HepG2 (cell line): ENCODE results near the gene ODC1. TPM values are rescaled to one million over a fixed set of nuclear protein-coding genes. Genes with fewer than 3 reads are reported as not detected.
A peak's percentile ranks its signal among the peaks of the same experiment; 100 is the strongest.

Experiments
- ATAC-seq: fragments of 200-7000 bp; cut with Tn5 transposase; 3 replicates; pipeline ENCODE4 v1.9.1; 2020; ENCODE audit warnings: mild to moderate bottlenecking, moderate library complexity
- BruUV-seq: library from RNA; stranded (reverse); fragments of 400-500 nt; replicated peaks from 2 replicates; lab custom pipeline; 2021; lab: Mats Ljungman, UMichigan
- CTCF ChIA-PET: fragments of 300-600 bp; formaldehyde crosslinking; extraction: SDS; loops from one replicate; lab custom pipeline; 2021; ENCODE audit warnings: low total read pairs, inconsistent platforms, low intra/inter-chr PET ratio; lab: Yijun Ruan, JAX
- POLR2A ChIA-PET: fragments of 350-600 bp; sonication (Branson Sonifier 250); formaldehyde crosslinking; loops from one replicate; lab custom pipeline; 2020; ENCODE audit warnings: antibody characterized with exemption, inconsistent platforms; lab: Yijun Ruan, JAX
- DNase-seq: peaks from one replicate; pipeline ENCODE4 v3.0.0-alpha.2; 2015; ENCODE audit warnings: low spot score
- FAIRE-seq: peaks from 3 replicates; lab custom pipeline; 2011; peaks lifted over from hg19 to GRCh38; lab: Jason Lieb, UNC
- H2AFZ ChIP-seq: one replicate; pipeline ENCODE4 v1.6.1; 2011; ENCODE audit warnings: low read length, inconsistent platforms
- H3K27ac ChIP-seq: fragments of 300-600 bp; 3 replicates; pipeline ENCODE4 v1.8.0; 2011; ENCODE audit warnings: mixed run types, mild to moderate bottlenecking, mixed read lengths, low read length, inconsistent platforms; ENCODE audit not compliant: insufficient read depth; ENCODE audit errors: extremely low read length
- H3K27me3 ChIP-seq, 2 experiments: fragments of 200-600 bp in 1 of 2; 2 replicates in 1 of 2; 3 replicates in 1 of 2; pipeline versions ENCODE4 v1.6.0 to v1.8.0; 2011; ENCODE audit warnings: low read length in 2 of 2, mild to moderate bottlenecking in 2 of 2, moderate library complexity in 2 of 2, inconsistent platforms in 1 of 2; ENCODE audit not compliant: insufficient read depth in 2 of 2, control insufficient read depth in 1 of 2
- H3K36me3 ChIP-seq, 2 experiments: fragments of 200-600 bp in 1 of 2; replicated peaks in 1 of 2; 2 replicates in 1 of 2; 3 replicates in 1 of 2; pipeline versions ENCODE4 v1.5.1 to v1.8.0; 2011; ENCODE audit warnings: low read length in 2 of 2, inconsistent platforms in 1 of 2; ENCODE audit not compliant: insufficient read depth in 2 of 2, control insufficient read depth in 1 of 2
- H3K4me1 ChIP-seq: 2 replicates; pipeline ENCODE4 v1.5.1; 2012; ENCODE audit warnings: low read length, inconsistent platforms; ENCODE audit not compliant: insufficient read depth
- H3K4me2 ChIP-seq: 2 replicates; pipeline ENCODE4 v1.6.0; 2011; ENCODE audit warnings: low read depth, low read length, inconsistent platforms
- H3K4me3 ChIP-seq, 3 experiments: fragments of 200-600 bp in 1 of 3; sonication (generic), shearing (Covaris generic) in 1 of 3; replicated peaks in 1 of 3; 2 replicates each; pipeline ENCODE4 v1.5.1; 2011 to 2016; ENCODE audit warnings: low read length in 3 of 3, inconsistent platforms in 2 of 3, low read depth in 2 of 3, mild to moderate bottlenecking in 2 of 3, control low read depth in 1 of 3, mixed read lengths in 1 of 3; ENCODE audit not compliant: insufficient read depth in 1 of 3
- H3K79me2 ChIP-seq: one replicate; pipeline ENCODE4 v1.6.1; 2011; ENCODE audit warnings: low read length, inconsistent platforms; ENCODE audit not compliant: insufficient read depth
- H3K9ac ChIP-seq: 2 replicates; pipeline ENCODE4 v1.6.0; 2011; ENCODE audit warnings: mild to moderate bottlenecking, low read depth, low read length, inconsistent platforms; ENCODE audit not compliant: insufficient read depth
- H3K9me3 ChIP-seq: 2 replicates; pipeline ENCODE4 v1.5.1; 2012; ENCODE audit warnings: mild to moderate bottlenecking, low read length
- H4K20me1 ChIP-seq: 2 replicates; pipeline ENCODE4 v1.6.0; 2011; ENCODE audit warnings: inconsistent platforms, mild to moderate bottlenecking, low read length, moderate library complexity; ENCODE audit not compliant: insufficient read depth
- CCAR2 ChIP-seq: fragments of 200-400 bp; formaldehyde crosslinking; optimal IDR thresholded peaks from 2 replicates; pipeline ENCODE3; 2018; ENCODE audit warnings: low read depth, mild to moderate bottlenecking, low read length, moderate library complexity
- ERF ChIP-seq: IDR thresholded peaks from 2 replicates; pipeline ENCODE4 v1.6.1; 2018; ENCODE audit warnings: missing biosample characterization, missing genetic modification reagents
- EZH2 ChIP-seq: conservative IDR thresholded peaks from 2 replicates; pipeline ENCODE4 v1.6.1; 2012; ENCODE audit warnings: mild to moderate bottlenecking, low read depth, low read length, moderate library complexity
- NFE2 ChIP-seq: sonication (generic); formaldehyde crosslinking; IDR thresholded peaks from 2 replicates; pipeline ENCODE4 v1.4.0; 2020; ENCODE audit warnings: missing genetic modification reagents
- NONO ChIP-seq, 2 experiments: fragments of 450-650 bp in 1 of 2; sonication (generic) in 1 of 2; formaldehyde crosslinking in 1 of 2; IDR thresholded peaks in 1 of 2; conservative IDR thresholded peaks in 1 of 2; 2 replicates each; pipeline versions ENCODE4 v1.6.1 to v1.8.0; 2017 to 2022; ENCODE audit warnings: mild to moderate bottlenecking in 1 of 2, missing genetic modification reagents in 1 of 2, moderate library complexity in 1 of 2
- REL ChIP-seq: sonication (generic); formaldehyde crosslinking; conservative IDR thresholded peaks from 2 replicates; pipeline ENCODE4 v1.8.0; 2022; ENCODE audit warnings: mild to moderate bottlenecking, missing genetic modification reagents, moderate library complexity
- SIX1 ChIP-seq: sonication (generic); formaldehyde crosslinking; IDR thresholded peaks from 2 replicates; pipeline ENCODE4 v1.4.0; 2020; ENCODE audit warnings: missing genetic modification reagents, borderline replicate concordance
- SMYD3 ChIP-seq: sonication (generic); formaldehyde crosslinking; IDR thresholded peaks from 2 replicates; pipeline ENCODE4 v1.8.1; 2023; ENCODE audit warnings: mild to moderate bottlenecking, missing genetic modification reagents
- THAP9 ChIP-seq: sonication (generic); formaldehyde crosslinking; IDR thresholded peaks from 2 replicates; pipeline ENCODE4; 2020; ENCODE audit warnings: missing genetic modification reagents, mild to moderate bottlenecking, borderline replicate concordance
- ZNF12 ChIP-seq: sonication (generic); formaldehyde crosslinking; IDR thresholded peaks from 2 replicates; pipeline ENCODE4 v1.5.0; 2020; ENCODE audit warnings: missing genetic modification reagents
- ZNF782 ChIP-seq: sonication (generic); formaldehyde crosslinking; IDR thresholded peaks from 2 replicates; pipeline ENCODE4 v1.4.0; 2020; ENCODE audit warnings: missing genetic modification reagents, mild to moderate bottlenecking, borderline replicate concordance
- WGBS: methylation state at CpG from one replicate; pipeline ENCODE4 v1.1.6; 2017; ENCODE audit warnings: low lambda C conversion rate; 5-methylcytosine and 5-hydroxymethylcytosine counted together
- in situ Hi-C: cut with HindIII; loops from 2 replicates; pipeline ENCODE4 v1.10.0; 2017; ENCODE audit warnings: low pct_unique_long_range_greater_than_20kb; ENCODE audit not compliant: extremely low pct_ligation_motif_present
- intact Hi-C: fragments of 100-400 bp; cut with micrococcal nuclease; formaldehyde crosslinking; loops from one replicate; pipeline ENCODE4 v1.10.0; 2022; ENCODE audit not compliant: unreplicated experiment
- polyA plus RNA-seq, 8 experiments: library from polyadenylated mRNA; depleted of rRNA in 3 of 8; stranded (reverse) in 7 of 8; unstranded in 1 of 8; fragments of >200 nt; fragmentation: Illumina TruSeq in 4 of 8; extraction: Trizol in 4 of 8; gene quantifications; 2 replicates each; pipeline versions ENCODE4 v1.2.1 to v1.2.3, GENCODE V29; 2011 to 2016; ENCODE audit warnings: low read depth in 4 of 8, missing spikeins in 1 of 8, mixed read lengths in 1 of 8; ENCODE audit not compliant: insufficient read depth in 1 of 8
- total RNA-seq, 5 experiments: library from RNA; depleted of rRNA; stranded (reverse); fragments of >200 nt; fragmentation: Illumina TruSeq; extraction: Trizol; gene quantifications; 2 replicates each; pipeline ENCODE4 v1.2.3, GENCODE V29; 2016; ENCODE audit warnings: low read depth in 1 of 5

The ODC1 gene
- total and polyA plus RNA-seq, 2 of the 13 experiments (the other 11 are each of a cell fraction or from before 2014, with no cell fraction given) = 142 to 371 TPM

GRCh38 chr2:10410001-10410822 is 37.9 kb downstream of the ODC1 start:
- peaks cover 28% of the 10 kb centered on the region for H3K4me1 ChIP-seq
- peaks cover 2 to 14% of the 10 kb centered on the region in 2 experiments; a peak in 4 of 5 replicates for H3K36me3 ChIP-seq
- 93% methylated on average over 14 of the region's 14 CpGs for WGBS
- no peaks in the 10 kb centered on the region for H3K27me3 ChIP-seq
- H3K9ac ChIP-seq = no peak overlapping the region
- BruUV-seq = no TSS peak
- CTCF ChIA-PET = interaction anchor here (0.8 to 1.9 kb wide), 3 partner anchors 85 to 247 kb away, joined by 3 to 17 read pairs (median 5); no protein-coding TSS in a partner anchor
- no peak for FAIRE-seq
- H2AFZ ChIP-seq = no peak overlapping the region
- no peak overlapping the region for H3K4me2 ChIP-seq
- DNase-seq = no peak
- no peak overlapping the region for H3K4me3 ChIP-seq
- no peaks in the 10 kb centered on the region for H3K9me3 ChIP-seq
- no peaks in the 10 kb centered on the region; the same call in 1 of the 2 replicates for H4K20me1 ChIP-seq
- POLR2A ChIA-PET = interaction anchor here (1.4 to 3.1 kb wide), 4 partner anchors 42 to 109 kb away, joined by 3 to 32 read pairs (median 22); partner anchors contain the start of gene HPCAL1
- intact Hi-C loops = no loop called here
- in situ Hi-C loops = no loop called here
- no peaks in the 10 kb centered on the region for H3K79me2 ChIP-seq
- ATAC-seq = no peak
- H3K27ac ChIP-seq = no peak overlapping the region
- TF ChIP-seq NFE2 (no peak), REL (CRISPR knock-in tag) (no peak), ZNF12 (no peak)

- Histone ChIP-seq H2AFZ (no peak overlapping the region), H3K36me3 (peaks cover 2 to 14% of the 10 kb centered on the region in 2 experiments), H3K79me2 (no peaks in the 10 kb centered on the region), H3K9ac (no peak overlapping the region), H3K4me3 (peak overlapping the region in 1 of 3 experiments; percentile 27; a peak in 1 of 6 replicates), H3K27ac (peak overlapping the region; percentile 56), H3K4me2 (peak overlapping the region; percentile 61), H4K20me1 (no peaks in the 10 kb centered on the region; the same call in 1 of the 2 replicates), H3K27me3 (no peaks in the 10 kb centered on the region), H3K4me1 (peaks cover 28% of the 10 kb centered on the region), H3K9me3 (no peaks in the 10 kb centered on the region)
- BruUV-seq = TSS peak; percentile 63
- 29% methylated on average over 21 of the region's 24 CpGs for WGBS
- in situ Hi-C loops (loop anchor here (5.0 kb wide), 2 partner anchors 82 to 137 kb away; no protein-coding TSS in a partner anchor), intact Hi-C loops (loop anchor here (1.0 to 10.0 kb wide), 8 partner anchors 26 to 284 kb away; partner anchors contain the start of gene RRM2)
- peak; percentile 87 for DNase-seq
- CTCF ChIA-PET = interaction anchor here (0.8 to 2.0 kb wide), 10 partner anchors 83 to 285 kb away, joined by 3 to 17 read pairs (median 5); partner anchors contain the start of gene HPCAL1
- POLR2A ChIA-PET = interaction anchor here (0.6 to 3.1 kb wide), 15 partner anchors 40 to 352 kb away, joined by 3 to 32 read pairs (median 6); partner anchors contain the start of gene HPCAL1
- ATAC-seq = peak; percentile 89
- peak; percentile 89 for FAIRE-seq
- TF ChIP-seq SMYD3 = peak; percentile 58; the same call in 1 of the 2 replicates
- no peak for TF ChIP-seq ZNF782
- TF ChIP-seq EZH2 = no peak
- no peak for TF ChIP-seq NONO (IDR thresholded peaks at IDR 0.05)
- TF ChIP-seq NONO (CRISPR knock-in tag; conservative IDR thresholded peaks at IDR 0.05) = peak; percentile 72
- TF ChIP-seq CCAR2 = no peak
- TF ChIP-seq ERF (CRISPR knock-in tag) = peak; percentile 96
- 0 out of 2 replicates have a peak, but pooled peaks have one; percentile 44 for TF ChIP-seq SIX1 (CRISPR knock-in tag)
- 0 out of 2 replicates have a peak, but pooled peaks have one; percentile 37 for TF ChIP-seq THAP9
These were observed 39.2 kb downstream of the ODC1 start for GRCh38 chr2:10408649-10409579.
